ENCODE measurements around the gene NHSL1.

The NHSL1 gene

DNA sequence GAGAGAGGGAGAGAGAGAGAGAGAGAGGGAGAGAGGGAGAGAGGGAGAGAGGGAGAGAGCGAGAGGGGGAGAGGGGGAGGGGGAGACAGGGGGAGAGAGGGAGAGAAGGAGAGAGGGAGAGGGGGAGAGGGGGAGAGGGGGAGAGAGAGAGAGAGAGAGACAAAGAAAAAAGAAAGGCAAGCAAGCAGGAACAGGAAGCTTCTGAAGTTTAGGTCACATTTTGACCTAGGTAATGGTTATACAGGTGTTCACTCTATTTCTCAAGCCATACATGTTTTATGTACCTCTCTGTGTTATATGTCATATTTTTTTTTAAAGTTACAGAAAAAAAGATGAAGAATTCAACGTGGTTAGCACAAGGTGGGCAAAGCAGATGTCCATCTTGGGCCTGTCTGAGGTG lies 9.4 kb downstream of the NHSL1 start:
- no peak for DNase-seq (ENCODE audit: low read depth in 2 of 2)
- no peak overlapping the region for H3K4me3 ChIP-seq (replicated peaks in 1 of 2; ENCODE audit: low read depth in 2 of 2, low read length in 2 of 2)
- no peak for TF ChIP-seq CTCF (IDR thresholded peaks at IDR 0.05; ENCODE audit: low read depth, low read length)

DNA sequence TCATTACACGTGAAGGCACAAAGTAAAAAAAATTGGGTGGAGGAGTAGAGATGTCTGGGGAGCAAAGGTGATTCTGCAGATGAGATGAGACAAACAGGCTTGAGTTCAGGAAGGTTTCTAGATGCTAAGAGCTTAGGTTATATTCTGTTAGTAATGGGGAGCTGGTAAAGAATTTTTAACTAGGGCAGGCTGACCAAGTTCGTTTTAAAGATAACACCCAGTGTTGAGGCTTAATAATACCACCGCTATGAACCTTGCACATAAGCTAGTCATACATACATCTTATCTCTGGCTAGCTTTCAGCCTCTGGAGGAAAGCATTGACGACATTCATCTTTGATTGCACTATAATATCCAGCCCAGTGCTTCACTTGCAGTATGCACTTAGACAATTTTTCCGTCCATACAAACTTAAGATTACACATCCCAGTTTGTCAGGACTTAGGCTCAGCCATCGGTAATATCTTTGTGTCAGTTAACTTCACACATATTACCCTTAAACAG lies 12.1 kb downstream of the NHSL1 start:
- DNase-seq (ENCODE audit: low read depth in 2 of 2): peak in 1 of 2 donors; percentile 56
- no peak for TF ChIP-seq CTCF (IDR thresholded peaks at IDR 0.05; ENCODE audit: low read depth, low read length)
- no peak overlapping the region for H3K4me3 ChIP-seq (replicated peaks in 1 of 2; ENCODE audit: low read depth in 2 of 2, low read length in 2 of 2)

- DNase-seq (ENCODE audit: low read depth in 2 of 2): peak in 1 of 2 donors; percentile 5
- no peak for TF ChIP-seq CTCF (IDR thresholded peaks at IDR 0.05; ENCODE audit: low read depth, low read length)
- H3K4me3 ChIP-seq (replicated peaks in 1 of 2; ENCODE audit: low read depth in 2 of 2, low read length in 2 of 2): no peak overlapping the region
These were observed 12.8 kb downstream of the NHSL1 start for GRCh38 chr6:138486249-138487101.

DNA sequence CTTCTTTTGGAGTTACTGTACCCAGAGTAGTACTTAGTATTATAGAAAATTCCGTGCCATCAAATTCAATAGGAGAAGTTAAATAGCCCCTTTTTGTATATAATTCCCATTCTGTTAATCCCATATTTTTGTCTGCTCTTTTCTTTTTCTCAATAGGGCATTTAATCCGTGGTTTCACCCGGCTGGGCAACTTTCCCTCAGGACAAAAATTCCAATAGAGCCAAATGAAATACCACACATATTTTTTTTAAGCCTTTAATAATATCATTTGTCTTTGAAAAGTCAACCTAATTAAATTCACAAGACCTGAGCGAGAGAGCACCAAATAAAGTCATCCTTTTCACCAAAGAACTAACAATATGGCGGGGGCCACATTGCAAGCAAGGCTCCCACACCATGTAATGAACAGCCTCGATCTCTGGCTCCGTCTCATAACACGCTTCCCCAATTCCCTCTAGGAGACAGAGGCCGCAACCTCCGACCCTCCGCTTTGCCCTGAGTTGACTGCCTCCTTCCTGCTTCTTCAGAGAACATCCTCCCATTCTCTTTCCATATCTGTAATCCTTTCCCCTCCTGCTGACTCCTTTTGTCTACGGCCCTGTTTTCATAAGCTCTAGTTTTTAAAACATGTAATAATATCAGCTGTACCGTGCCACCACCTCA lies 13.6 kb downstream of the NHSL1 start:
- TF ChIP-seq CTCF (IDR thresholded peaks at IDR 0.05; ENCODE audit: low read depth, low read length): no peak
- DNase-seq (ENCODE audit: low read depth in 2 of 2): no peak
- H3K4me3 ChIP-seq (replicated peaks in 1 of 2; ENCODE audit: low read depth in 2 of 2, low read length in 2 of 2): no peak overlapping the region

GRCh38 chr6:138485005-138485545 lies 14.2 kb downstream of the NHSL1 start:
- no peak for TF ChIP-seq CTCF (IDR thresholded peaks at IDR 0.05; ENCODE audit: low read depth, low read length)
- DNase-seq (ENCODE audit: low read depth in 2 of 2): peak; percentile 2 to 33
- peak overlapping the region in 1 of 2 donors; percentile 0 for H3K4me3 ChIP-seq (replicated peaks in 1 of 2; ENCODE audit: low read depth in 2 of 2, low read length in 2 of 2)

DNA sequence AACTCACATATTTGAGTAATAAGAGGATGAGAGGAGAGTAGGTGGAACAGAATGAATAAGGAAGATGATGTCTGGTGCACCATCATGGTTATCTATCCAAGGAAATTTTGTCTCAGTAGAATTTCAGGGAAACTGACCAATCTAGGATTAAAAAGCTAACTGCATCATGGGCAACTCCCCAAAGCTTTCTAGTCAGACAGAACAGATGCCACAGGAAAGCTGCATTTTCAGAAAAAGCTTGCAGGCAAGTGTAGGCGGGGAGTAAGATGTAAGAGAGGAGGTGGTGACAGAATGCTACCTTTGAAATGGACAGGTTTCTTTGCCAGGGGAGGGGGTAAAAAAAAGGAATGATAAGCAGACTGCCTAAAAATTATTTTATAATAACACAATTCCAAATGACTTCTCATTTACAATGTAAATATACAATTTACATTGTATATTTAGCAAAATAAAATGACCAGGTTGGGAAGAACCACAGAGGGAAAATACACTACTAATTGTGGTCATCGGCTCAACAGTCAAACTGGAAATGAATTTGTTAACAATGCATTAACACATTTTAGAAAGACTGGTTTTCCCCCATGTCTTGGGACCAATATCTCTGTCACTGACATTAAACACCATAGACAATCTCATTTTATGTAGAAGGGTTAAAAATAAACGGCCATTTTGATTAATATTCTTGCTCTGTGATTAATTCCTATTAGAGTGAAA lies 15.1 kb downstream of the NHSL1 start:
- DNase-seq (ENCODE audit: low read depth in 2 of 2): no peak
- no peak overlapping the region for H3K4me3 ChIP-seq (replicated peaks in 1 of 2; ENCODE audit: low read depth in 2 of 2, low read length in 2 of 2)
- TF ChIP-seq CTCF (IDR thresholded peaks at IDR 0.05; ENCODE audit: low read depth, low read length): no peak

Measured in cardiac fibroblast (primary cell).